Frontal cortex (tissue), 4 donors: ENCODE measurements around the gene SYT14. TPM values are rescaled to one million over a fixed set of nuclear protein-coding genes. Genes with fewer than 3 reads are reported as not detected.
"Not testable (repeated sequence)": the region's sequence is repeated elsewhere in the genome, so short reads cannot be mapped to it uniquely, and the experiment has no call there.

Source experiments
- DNase-seq, 2 donors: peaks; one replicate each; pipeline ENCODE4 v3.0.0; 2012; ENCODE audit warnings: low spot score in 2 of 2
- FAIRE-seq: peaks from 2 replicates; lab custom pipeline; 2012; peaks lifted over from hg19 to GRCh38; lab: Jason Lieb, UNC
- total RNA-seq: library from RNA; depleted of rRNA; stranded (reverse); fragments of >200 nt; gene quantifications from one replicate; pipeline ENCODE4 v1.2.3, GENCODE V29; 2014
- donor health status: control.
- donor health status: control.
- donor health status: control.

The SYT14 gene
- total RNA-seq, 1 donor from 2014 or later = 51.4 TPM

- FAIRE-seq (no peak), DNase-seq (no peak)
Measured at GRCh38 chr1:210089855-210090254, 151.8 kb downstream of the SYT14 start.

GRCh38 chr1:210092366-210092765 is 154.3 kb downstream of the SYT14 start:
- no peak for DNase-seq
- FAIRE-seq = no peak

GRCh38 chr1:210093461-210093860 is 155.4 kb downstream of the SYT14 start:
- no peak for FAIRE-seq
- no peak for DNase-seq

- FAIRE-seq (no peak), DNase-seq (no peak)
Measured at GRCh38 chr1:210098356-210098755, 160.3 kb downstream of the SYT14 start.

GRCh38 chr1:210099921-210100320 is 161.9 kb downstream of the SYT14 start:
- DNase-seq (no peak), FAIRE-seq (no peak)

GRCh38 chr1:210104103-210104502 is 166.1 kb downstream of the SYT14 start:
- DNase-seq (no peak), FAIRE-seq (no peak)

- DNase-seq, FAIRE-seq: not testable (repeated sequence)
Measured at GRCh38 chr1:210112906-210113305, 174.9 kb downstream of the SYT14 start.

GRCh38 chr1:210117198-210117597 is 179.2 kb downstream of the SYT14 start:
- FAIRE-seq = peak; percentile 54
- no peak for DNase-seq

GRCh38 chr1:210117681-210118170 is 179.7 kb downstream of the SYT14 start:
- FAIRE-seq (no peak), DNase-seq (no peak)

- no peak for FAIRE-seq
Measured at GRCh38 chr1:210123383-210123782, 185.4 kb downstream of the SYT14 start.

GRCh38 chr1:210123924-210124589 is 186.0 kb downstream of the SYT14 start:
- DNase-seq = no peak
- no peak for FAIRE-seq

More at GRCh38 chr1:210123383-210123782, 185.4 kb downstream of the SYT14 start:
- no peak for DNase-seq

GRCh38 chr1:210124736-210125135 is 186.7 kb downstream of the SYT14 start:
- DNase-seq = no peak
- FAIRE-seq = no peak

- DNase-seq = no peak
- no peak for FAIRE-seq
Measured at GRCh38 chr1:210125143-210125542, 187.1 kb downstream of the SYT14 start.

GRCh38 chr1:210129092-210129491 is 191.1 kb downstream of the SYT14 start:
- FAIRE-seq (no peak), DNase-seq (no peak)

- FAIRE-seq (no peak), DNase-seq (no peak)
Measured at GRCh38 chr1:210129759-210130158, 191.7 kb downstream of the SYT14 start.

- DNase-seq = no peak
Measured at GRCh38 chr1:210132582-210132981, 194.6 kb downstream of the SYT14 start.

GRCh38 chr1:210143465-210144062 is 205.5 kb downstream of the SYT14 start:
- FAIRE-seq = peak; percentile 96
- DNase-seq = peak; percentile 10 to 38

More at GRCh38 chr1:210132582-210132981, 194.6 kb downstream of the SYT14 start:
- no peak for FAIRE-seq

GRCh38 chr1:210144736-210145135 is 206.7 kb downstream of the SYT14 start:
- FAIRE-seq (no peak), DNase-seq (no peak)

GRCh38 chr1:210151052-210151672 is 213.1 kb downstream of the SYT14 start:
- FAIRE-seq (no peak), DNase-seq (no peak)

GRCh38 chr1:210159211-210159610 is 221.2 kb downstream of the SYT14 start:
- FAIRE-seq (no peak), DNase-seq (no peak)

- no peak for DNase-seq
- FAIRE-seq = no peak
Measured at GRCh38 chr1:210170220-210170619, 232.2 kb downstream of the SYT14 start.
